ENCODE data around the gene UBR2. TPM values are rescaled to one million over a fixed set of nuclear protein-coding genes. Genes with fewer than 3 reads are reported as not detected.

The UBR2 gene
- total RNA-seq, 1 donor from 2014 or later = 32.3 TPM

DNA sequence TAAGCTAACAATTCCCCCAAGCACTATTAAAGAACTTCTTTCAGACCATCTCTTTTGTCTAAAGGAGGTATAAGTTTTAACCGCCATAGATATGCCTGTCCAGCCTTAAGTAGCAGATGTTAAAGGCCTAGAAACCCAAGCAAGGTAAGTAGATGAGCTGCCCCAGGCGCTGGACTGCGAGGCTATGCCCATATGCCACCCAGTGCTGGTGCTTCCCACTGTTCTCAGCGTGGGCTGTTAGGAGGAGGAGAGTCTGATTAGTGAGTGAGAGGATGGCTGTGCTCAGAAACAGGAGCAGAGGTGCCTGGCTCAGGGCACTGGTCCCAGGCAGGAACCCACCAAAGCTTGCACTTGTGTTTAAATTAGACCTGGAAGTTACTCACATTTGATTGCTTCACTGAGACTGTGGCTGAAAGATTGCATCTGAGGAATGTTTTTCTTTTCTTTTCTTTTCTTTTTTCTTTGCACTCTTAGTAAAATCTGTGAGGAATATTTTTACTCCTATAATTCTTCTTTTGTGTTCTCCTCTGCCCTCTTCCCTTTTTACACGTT, 126.4 kb downstream of the UBR2 start:
- no peak for DNase-seq
- no peaks in the 10 kb centered on the region for H3K4me1 Mint-ChIP-seq (ENCODE audit: low read depth, unreplicated experiment)
- peak overlapping the region; percentile 43 for H3K27ac Mint-ChIP-seq (ENCODE audit: unreplicated experiment)
- H3K9me3 Mint-ChIP-seq (ENCODE audit: unreplicated experiment) = peaks cover 7% of the 10 kb centered on the region
- H3K36me3 Mint-ChIP-seq (ENCODE audit: unreplicated experiment) = peaks cover 17% of the 10 kb centered on the region
- TF ChIP-seq, protein P1, sequence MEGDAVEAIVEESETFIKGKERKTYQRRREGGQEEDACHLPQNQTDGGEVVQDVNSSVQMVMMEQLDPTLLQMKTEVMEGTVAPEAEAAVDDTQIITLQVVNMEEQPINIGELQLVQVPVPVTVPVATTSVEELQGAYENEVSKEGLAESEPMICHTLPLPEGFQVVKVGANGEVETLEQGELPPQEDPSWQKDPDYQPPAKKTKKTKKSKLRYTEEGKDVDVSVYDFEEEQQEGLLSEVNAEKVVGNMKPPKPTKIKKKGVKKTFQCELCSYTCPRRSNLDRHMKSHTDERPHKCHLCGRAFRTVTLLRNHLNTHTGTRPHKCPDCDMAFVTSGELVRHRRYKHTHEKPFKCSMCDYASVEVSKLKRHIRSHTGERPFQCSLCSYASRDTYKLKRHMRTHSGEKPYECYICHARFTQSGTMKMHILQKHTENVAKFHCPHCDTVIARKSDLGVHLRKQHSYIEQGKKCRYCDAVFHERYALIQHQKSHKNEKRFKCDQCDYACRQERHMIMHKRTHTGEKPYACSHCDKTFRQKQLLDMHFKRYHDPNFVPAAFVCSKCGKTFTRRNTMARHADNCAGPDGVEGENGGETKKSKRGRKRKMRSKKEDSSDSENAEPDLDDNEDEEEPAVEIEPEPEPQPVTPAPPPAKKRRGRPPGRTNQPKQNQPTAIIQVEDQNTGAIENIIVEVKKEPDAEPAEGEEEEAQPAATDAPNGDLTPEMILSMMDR (IDR thresholded peaks at IDR 0.05; ENCODE audit: partially characterized antibody, unreplicated experiment) = no peak
- H3K4me3 Mint-ChIP-seq (ENCODE audit: unreplicated experiment) = no peak overlapping the region
- peaks cover 1% of the 10 kb centered on the region for H3K27me3 Mint-ChIP-seq (ENCODE audit: unreplicated experiment)

DNA sequence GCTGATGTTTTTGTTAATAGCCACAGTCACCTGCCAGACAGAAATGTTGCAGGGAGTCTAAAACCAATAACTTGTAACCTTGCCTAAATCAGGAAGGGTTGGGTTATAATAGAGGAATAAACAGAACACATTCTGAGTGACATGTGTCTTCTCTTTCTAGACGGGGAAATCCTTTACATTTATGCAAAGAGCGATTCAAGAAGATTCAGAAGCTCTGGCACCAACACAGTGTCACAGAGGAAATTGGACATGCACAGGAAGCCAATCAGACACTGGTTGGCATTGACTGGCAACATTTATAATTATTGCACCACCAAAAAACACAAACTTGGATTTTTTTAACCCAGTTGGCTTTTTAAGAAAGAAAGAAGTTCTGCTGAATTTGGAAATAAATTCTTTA, 127.0 kb downstream of the UBR2 start:
- TF ChIP-seq, protein P1 (IDR thresholded peaks at IDR 0.05; ENCODE audit: partially characterized antibody, unreplicated experiment) = no peak
- Mint-ChIP-seq H3K27ac (ENCODE audit: unreplicated experiment) (no peak overlapping the region), H3K27me3 (ENCODE audit: unreplicated experiment) (peaks cover 1% of the 10 kb centered on the region), H3K36me3 (ENCODE audit: unreplicated experiment) (peaks cover 17% of the 10 kb centered on the region), H3K4me1 (ENCODE audit: low read depth, unreplicated experiment) (no peaks in the 10 kb centered on the region), H3K4me3 (ENCODE audit: unreplicated experiment) (no peak overlapping the region), H3K9me3 (ENCODE audit: unreplicated experiment) (peaks cover 7% of the 10 kb centered on the region)
- DNase-seq = no peak

DNA sequence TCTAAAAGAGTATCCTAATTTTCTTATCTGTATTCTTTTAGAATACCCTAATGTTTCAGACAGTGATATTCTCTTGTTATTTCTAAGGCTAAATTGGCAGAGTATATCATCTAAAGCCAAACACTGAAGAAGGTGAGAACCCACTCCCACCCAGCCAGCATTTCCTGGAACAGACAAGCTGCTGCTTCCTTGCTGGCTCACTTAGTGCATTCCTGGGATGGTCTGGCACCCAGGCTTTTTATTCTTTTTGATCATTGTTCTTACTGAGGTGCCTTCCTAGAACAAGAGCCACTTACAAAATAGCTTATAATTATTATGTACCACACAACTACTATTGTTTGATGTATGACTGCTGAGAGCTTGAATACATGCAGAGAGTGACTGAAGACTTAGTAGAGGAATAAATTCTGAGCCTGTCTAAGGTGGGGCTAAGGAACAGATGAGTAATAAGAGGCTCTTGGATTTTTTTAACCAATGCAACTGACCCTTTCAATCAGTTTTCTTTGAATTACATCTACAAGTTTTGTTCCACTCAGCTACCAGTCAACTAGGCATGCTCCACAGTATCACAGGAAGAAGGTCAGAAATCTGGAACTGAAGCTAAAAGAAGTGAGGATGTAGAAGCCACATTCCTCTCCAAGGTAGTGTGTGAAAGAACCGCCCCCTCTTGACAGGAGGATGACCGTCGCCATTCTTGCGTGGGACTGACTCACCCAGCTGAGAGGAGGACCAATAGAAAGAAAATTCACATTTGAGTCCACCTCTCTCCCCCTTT, 128.5 kb downstream of the UBR2 start:
- H3K27me3 Mint-ChIP-seq (ENCODE audit: unreplicated experiment) = peaks cover 1% of the 10 kb centered on the region
- no peak overlapping the region for H3K27ac Mint-ChIP-seq (ENCODE audit: unreplicated experiment)
- TF ChIP-seq, protein P1 (IDR thresholded peaks at IDR 0.05; ENCODE audit: partially characterized antibody, unreplicated experiment) = no peak
- DNase-seq = no peak
- no peaks in the 10 kb centered on the region for H3K4me1 Mint-ChIP-seq (ENCODE audit: low read depth, unreplicated experiment)
- peaks cover 5% of the 10 kb centered on the region for H3K9me3 Mint-ChIP-seq (ENCODE audit: unreplicated experiment)
- H3K36me3 Mint-ChIP-seq (ENCODE audit: unreplicated experiment) = peaks cover 14% of the 10 kb centered on the region
- H3K4me3 Mint-ChIP-seq (ENCODE audit: unreplicated experiment) = no peak overlapping the region

DNA sequence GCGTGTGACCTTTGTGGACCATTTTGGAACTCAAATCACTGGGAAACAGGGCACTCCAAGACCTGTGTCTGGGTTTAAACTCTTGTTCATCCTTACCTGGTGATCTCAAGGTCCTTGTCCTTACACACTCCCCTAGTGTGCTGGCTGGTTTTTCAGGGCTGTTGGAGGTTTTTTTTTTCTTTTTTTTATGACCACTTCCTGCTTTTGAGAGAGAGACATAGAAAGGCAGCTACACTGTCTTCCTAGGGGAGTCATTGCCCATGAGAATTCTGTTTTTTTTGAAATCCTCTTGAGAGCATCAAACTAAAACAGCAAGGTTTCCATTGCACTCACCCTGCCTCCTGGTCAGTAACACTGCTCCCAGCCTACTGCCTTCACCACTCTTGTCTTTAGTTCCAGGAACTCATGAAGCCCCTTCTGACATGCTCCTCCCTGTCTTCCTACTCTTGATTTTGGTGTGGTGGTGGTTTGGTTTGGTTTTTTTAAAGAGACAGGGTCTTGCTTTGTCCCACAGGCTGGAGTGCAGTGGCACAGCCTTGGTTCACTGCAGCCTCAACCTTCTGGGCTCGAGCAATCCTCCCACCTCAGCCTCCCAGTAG, 130.0 kb downstream of the UBR2 start:
- H3K36me3 Mint-ChIP-seq (ENCODE audit: unreplicated experiment) = peaks cover under 1% of the 10 kb centered on the region
- H3K4me3 Mint-ChIP-seq (ENCODE audit: unreplicated experiment) = no peak overlapping the region
- no peaks in the 10 kb centered on the region for H3K9me3 Mint-ChIP-seq (ENCODE audit: unreplicated experiment)
- no peak overlapping the region for H3K27ac Mint-ChIP-seq (ENCODE audit: unreplicated experiment)
- TF ChIP-seq, protein P1 (IDR thresholded peaks at IDR 0.05; ENCODE audit: partially characterized antibody, unreplicated experiment) = no peak
- no peak for DNase-seq
- H3K27me3 Mint-ChIP-seq (ENCODE audit: unreplicated experiment) = peaks cover 4% of the 10 kb centered on the region
- no peaks in the 10 kb centered on the region for H3K4me1 Mint-ChIP-seq (ENCODE audit: low read depth, unreplicated experiment)

DNA sequence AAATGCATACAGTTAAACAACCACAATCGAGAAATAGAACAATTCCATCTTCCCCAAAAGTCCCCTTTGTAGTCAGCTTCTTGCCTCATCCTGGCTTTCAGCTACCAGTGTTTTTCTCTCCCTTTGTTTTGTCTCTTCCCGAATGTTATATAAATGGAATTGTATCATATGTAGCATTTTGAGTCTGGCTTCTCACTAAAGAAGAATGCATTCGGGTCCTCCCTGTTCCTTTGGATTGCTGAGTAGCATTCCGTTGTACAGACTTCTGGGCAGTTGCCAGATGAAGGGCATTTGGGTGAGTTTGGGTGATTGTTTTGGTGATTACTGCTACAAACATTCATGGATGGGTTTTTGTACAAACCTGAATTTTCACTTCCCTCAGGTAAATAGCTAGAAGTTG, 130.8 kb downstream of the UBR2 start:
- TF ChIP-seq, protein P1 (IDR thresholded peaks at IDR 0.05; ENCODE audit: partially characterized antibody, unreplicated experiment) = no peak
- H3K27ac Mint-ChIP-seq (ENCODE audit: unreplicated experiment) = no peak overlapping the region
- no peak for DNase-seq
- H3K36me3 Mint-ChIP-seq (ENCODE audit: unreplicated experiment) = no peaks in the 10 kb centered on the region
- peaks cover 5% of the 10 kb centered on the region for H3K27me3 Mint-ChIP-seq (ENCODE audit: unreplicated experiment)
- H3K9me3 Mint-ChIP-seq (ENCODE audit: unreplicated experiment) = no peaks in the 10 kb centered on the region
- H3K4me3 Mint-ChIP-seq (ENCODE audit: unreplicated experiment) = no peak overlapping the region
- H3K4me1 Mint-ChIP-seq (ENCODE audit: low read depth, unreplicated experiment) = no peaks in the 10 kb centered on the region

Data from glutamatergic neuron (in vitro differentiated cells).